ENCODE data around the gene FAM83G. TPM values are rescaled to one million over a fixed set of nuclear protein-coding genes. Genes with fewer than 3 reads are reported as not detected.
A peak's percentile ranks its signal among the peaks of the same experiment; 100 is the strongest.

Gene FAM83G
- total and polyA plus RNA-seq, 12 donors, result 1.8 to 7.3 (median 4.0) TPM

DNA sequence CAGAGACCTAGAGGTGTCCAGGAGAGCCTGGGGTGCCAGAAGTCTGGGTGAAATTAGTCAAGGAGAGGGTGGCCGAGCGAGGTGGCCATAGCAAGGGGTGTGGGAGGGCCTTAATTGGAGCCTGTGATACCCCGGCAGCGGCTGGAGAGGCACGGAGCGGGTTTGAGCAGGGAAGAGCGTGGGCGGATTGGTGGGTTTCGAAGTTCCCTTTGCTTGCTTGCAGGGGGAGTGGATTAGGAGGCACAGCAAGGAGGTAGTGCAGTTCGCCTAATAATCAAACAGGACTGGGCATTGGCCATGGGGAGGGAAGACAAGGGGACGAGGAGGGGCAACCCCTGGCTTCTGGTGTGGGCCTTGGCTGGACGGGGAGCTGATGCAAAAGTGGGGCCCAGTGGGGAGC is 5.4 kb upstream of the FAM83G start:
- TF ChIP-seq, protein P1, sequence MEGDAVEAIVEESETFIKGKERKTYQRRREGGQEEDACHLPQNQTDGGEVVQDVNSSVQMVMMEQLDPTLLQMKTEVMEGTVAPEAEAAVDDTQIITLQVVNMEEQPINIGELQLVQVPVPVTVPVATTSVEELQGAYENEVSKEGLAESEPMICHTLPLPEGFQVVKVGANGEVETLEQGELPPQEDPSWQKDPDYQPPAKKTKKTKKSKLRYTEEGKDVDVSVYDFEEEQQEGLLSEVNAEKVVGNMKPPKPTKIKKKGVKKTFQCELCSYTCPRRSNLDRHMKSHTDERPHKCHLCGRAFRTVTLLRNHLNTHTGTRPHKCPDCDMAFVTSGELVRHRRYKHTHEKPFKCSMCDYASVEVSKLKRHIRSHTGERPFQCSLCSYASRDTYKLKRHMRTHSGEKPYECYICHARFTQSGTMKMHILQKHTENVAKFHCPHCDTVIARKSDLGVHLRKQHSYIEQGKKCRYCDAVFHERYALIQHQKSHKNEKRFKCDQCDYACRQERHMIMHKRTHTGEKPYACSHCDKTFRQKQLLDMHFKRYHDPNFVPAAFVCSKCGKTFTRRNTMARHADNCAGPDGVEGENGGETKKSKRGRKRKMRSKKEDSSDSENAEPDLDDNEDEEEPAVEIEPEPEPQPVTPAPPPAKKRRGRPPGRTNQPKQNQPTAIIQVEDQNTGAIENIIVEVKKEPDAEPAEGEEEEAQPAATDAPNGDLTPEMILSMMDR (IDR thresholded peaks at IDR 0.05), result no peak
- TF ChIP-seq POLR2A (IDR thresholded peaks at IDR 0.05), result no peak
- intact Hi-C loops (cut with DNase I), result no loop called here

DNA sequence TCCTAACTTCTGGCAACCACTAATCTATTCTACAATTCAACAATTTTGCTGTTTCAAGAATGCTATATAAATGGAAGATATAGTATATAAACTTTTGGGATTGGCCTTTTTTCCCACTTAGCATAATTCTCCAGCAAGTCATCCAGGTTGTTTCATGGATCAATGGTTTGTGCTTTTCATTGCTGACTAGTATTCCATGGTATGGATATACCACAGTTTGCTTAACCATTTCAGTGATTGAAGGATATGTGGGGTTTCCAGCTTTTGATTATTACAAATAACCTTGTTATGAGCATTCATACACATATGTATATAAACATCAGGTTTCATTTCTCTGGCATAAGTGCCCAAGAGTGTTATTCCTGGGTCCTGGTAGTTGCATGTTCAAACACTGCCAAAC is 2.1 kb upstream of the FAM83G start:
- intact Hi-C loops (cut with DNase I), result no loop called here
- peaks cover 12 to 13% of the 10 kb centered on the region in 2 donors for H3K4me1 ChIP-seq (replicated peaks in 1 of 2)
- TF ChIP-seq POLR2A (IDR thresholded peaks at IDR 0.05), result no peak
- TF ChIP-seq, protein P1 (IDR thresholded peaks at IDR 0.05), result no peak

More for the DNA sequence above, 5.4 kb upstream of the FAM83G start:
- Histone ChIP-seq H3K4me3 (no peak overlapping the region), H3K9me3 (replicated peaks in 1 of 3) (no peaks in the 10 kb centered on the region), H3K4me1 (replicated peaks in 1 of 2) (peaks cover 3 to 4% of the 10 kb centered on the region in 2 donors), H3K36me3 (replicated peaks in 1 of 2) (no peaks in the 10 kb centered on the region), H3K27me3 (no peaks in the 10 kb centered on the region), H3K27ac (no peak overlapping the region)
- 92 to 96% (median 93%) methylated on average over 12 of the region's 12 CpGs for WGBS, 4 donors
- DNase-seq, result no peak

DNA sequence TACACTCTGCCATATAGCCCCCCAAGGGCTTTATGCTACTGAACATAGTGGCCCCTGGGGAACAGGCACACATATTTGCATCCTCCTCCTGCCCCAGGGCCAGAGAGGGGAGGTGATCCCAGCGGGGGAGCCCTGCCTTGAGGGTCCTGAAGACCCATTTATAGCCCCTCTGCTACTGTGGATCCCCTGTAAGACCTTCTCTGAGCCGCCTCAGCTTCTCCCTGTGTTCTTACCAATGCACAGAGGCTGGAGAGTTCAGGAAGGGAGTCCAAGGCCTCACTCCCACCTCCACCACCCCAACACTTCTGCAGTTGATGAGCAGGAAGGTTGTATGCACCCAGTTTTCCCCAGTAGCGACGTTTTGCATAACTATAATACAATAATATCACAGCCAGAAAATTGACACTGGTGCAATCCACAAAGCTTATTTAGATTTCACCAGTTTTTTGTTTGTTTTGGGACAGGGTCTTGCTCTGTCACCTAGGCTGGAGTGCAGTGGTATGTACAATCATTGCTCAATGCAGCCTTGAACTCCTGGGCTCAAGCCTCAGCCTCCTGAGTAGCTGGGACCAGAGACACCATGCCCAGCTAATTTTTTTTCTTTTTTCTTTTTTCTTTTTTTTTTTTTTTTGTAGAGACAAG is 1.3 kb upstream of the FAM83G start:
- intact Hi-C loops (cut with DNase I), result no loop called here
- Histone ChIP-seq H3K27ac (no peak overlapping the region), H3K9me3 (replicated peaks in 1 of 3) (no peaks in the 10 kb centered on the region), H3K36me3 (replicated peaks in 1 of 2) (no peaks in the 10 kb centered on the region), H3K4me3 (no peak overlapping the region), H3K27me3 (no peaks in the 10 kb centered on the region), H3K4me1 (replicated peaks in 1 of 2) (peaks cover 12 to 13% of the 10 kb centered on the region in 2 donors)
- WGBS, 4 donors, result 89 to 93% (median 92%) methylated on average over 4 of the region's 4 CpGs
- TF ChIP-seq, protein P1 (IDR thresholded peaks at IDR 0.05), result no peak
- TF ChIP-seq POLR2A (IDR thresholded peaks at IDR 0.05), result no peak
- no peak for DNase-seq

More for the DNA sequence above, 2.1 kb upstream of the FAM83G start:
- H3K36me3 ChIP-seq (replicated peaks in 1 of 2), result no peaks in the 10 kb centered on the region
- no peak for DNase-seq
- no peaks in the 10 kb centered on the region for H3K27me3 ChIP-seq
- H3K27ac ChIP-seq, result no peak overlapping the region
- H3K4me3 ChIP-seq, result no peak overlapping the region
- no peaks in the 10 kb centered on the region for H3K9me3 ChIP-seq (replicated peaks in 1 of 3)

DNA sequence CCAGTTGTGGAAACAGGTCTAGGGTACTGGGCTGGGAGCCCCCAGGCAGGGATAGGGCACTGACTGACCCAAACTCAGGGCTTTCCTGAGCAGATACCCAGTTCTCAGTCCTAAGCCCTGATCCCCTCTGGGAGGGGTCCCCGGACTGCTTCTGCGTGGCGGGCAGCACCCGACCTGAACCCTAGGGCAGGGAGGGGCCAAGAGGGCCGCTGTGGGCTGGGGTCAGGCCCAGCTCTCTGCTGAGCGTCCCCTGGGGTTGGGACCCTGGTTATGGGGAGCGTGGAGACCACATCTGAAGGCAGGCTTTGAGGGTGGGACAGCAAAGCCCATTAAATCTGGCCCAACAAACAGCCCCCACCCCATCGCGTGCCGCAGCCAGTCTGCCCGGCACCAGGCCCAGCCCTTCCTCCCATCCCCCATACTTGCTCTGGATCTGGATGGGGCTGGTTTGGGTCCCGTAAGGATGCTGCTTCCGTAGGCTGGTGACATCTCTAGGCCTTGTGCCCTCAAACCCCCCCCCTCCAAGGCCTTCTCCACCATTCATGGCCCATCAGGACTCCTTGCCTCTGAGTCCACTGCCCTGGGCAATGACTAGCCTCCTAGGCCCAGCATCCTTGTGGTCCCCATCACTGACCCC is 691 bp upstream of the FAM83G start:
- intact Hi-C loops (cut with DNase I), result no loop called here
- DNase-seq, result no peak

More for the DNA sequence above, 691 bp upstream of the FAM83G start:
- Histone ChIP-seq H3K4me1 (replicated peaks in 1 of 2) (peaks cover 12 to 13% of the 10 kb centered on the region in 2 donors), H3K27me3 (no peaks in the 10 kb centered on the region), H3K36me3 (replicated peaks in 1 of 2) (no peaks in the 10 kb centered on the region), H3K4me3 (peak overlapping the region in 2 of 4 donors; percentile 43 to 89), H3K27ac (peak overlapping the region in 3 of 5 donors; percentile 7 to 72 (median 37)), H3K9me3 (replicated peaks in 1 of 3) (no peaks in the 10 kb centered on the region)
- TF ChIP-seq POLR2A (IDR thresholded peaks at IDR 0.05), result no peak
- TF ChIP-seq, protein P1 (IDR thresholded peaks at IDR 0.05), result no peak
- WGBS, 4 donors, result 77 to 95% (median 90%) methylated on average over 6 to 13 of the region's 13 CpGs
